ENCODE measurements around the gene TMEM185A.
"Not testable (repeated sequence)": the region's sequence is repeated elsewhere in the genome, so short reads cannot be mapped to it uniquely, and the experiment has no call there.

Gene TMEM185A

GRCh38 chrX:149641835-149642234 is 10.2 kb upstream of the TMEM185A start:
- Histone ChIP-seq H3K4me3 (ENCODE audit: low read length) (no peak overlapping the region), H3K27me3 (ENCODE audit: control insufficient read depth, insufficient read depth, low read length) (no peaks in the 10 kb centered on the region), H3K4me1 (ENCODE audit: control insufficient read depth, insufficient read depth, low read length) (no peaks in the 10 kb centered on the region), H3K36me3 (ENCODE audit: control insufficient read depth, insufficient read depth, low read length) (no peaks in the 10 kb centered on the region), H3K27ac (ENCODE audit: low read depth, low read length) (no peak overlapping the region), H3K9ac (ENCODE audit: low read length) (no peak overlapping the region)

GRCh38 chrX:149641432-149641831 is 9.8 kb upstream of the TMEM185A start:
- no peak overlapping the region for H3K4me3 ChIP-seq (ENCODE audit: low read length)
- H3K36me3 ChIP-seq (ENCODE audit: control insufficient read depth, insufficient read depth, low read length): no peaks in the 10 kb centered on the region
- no peaks in the 10 kb centered on the region for H3K27me3 ChIP-seq (ENCODE audit: control insufficient read depth, insufficient read depth, low read length)
- H3K4me1 ChIP-seq (ENCODE audit: control insufficient read depth, insufficient read depth, low read length): no peaks in the 10 kb centered on the region
- H3K9ac ChIP-seq (ENCODE audit: low read length): no peak overlapping the region
- no peak overlapping the region for H3K27ac ChIP-seq (ENCODE audit: low read depth, low read length)

- H3K27ac ChIP-seq (ENCODE audit: low read depth, low read length): no peak overlapping the region
- H3K9ac ChIP-seq (ENCODE audit: low read length): no peak overlapping the region
- no peaks in the 10 kb centered on the region for H3K27me3 ChIP-seq (ENCODE audit: control insufficient read depth, insufficient read depth, low read length)
- no peak overlapping the region for H3K4me3 ChIP-seq (ENCODE audit: low read length)
- no peaks in the 10 kb centered on the region for H3K4me1 ChIP-seq (ENCODE audit: control insufficient read depth, insufficient read depth, low read length)
- H3K36me3 ChIP-seq (ENCODE audit: control insufficient read depth, insufficient read depth, low read length): no peaks in the 10 kb centered on the region
Observed at GRCh38 chrX:149639568-149639967, 8.0 kb upstream of the TMEM185A start.

- Histone ChIP-seq H3K4me1 (ENCODE audit: control insufficient read depth, insufficient read depth, low read length) (no peaks in the 10 kb centered on the region), H3K27ac (ENCODE audit: low read depth, low read length) (no peak overlapping the region), H3K36me3 (ENCODE audit: control insufficient read depth, insufficient read depth, low read length) (no peaks in the 10 kb centered on the region), H3K4me3 (ENCODE audit: low read length) (no peak overlapping the region), H3K27me3 (ENCODE audit: control insufficient read depth, insufficient read depth, low read length) (no peaks in the 10 kb centered on the region), H3K9ac (ENCODE audit: low read length) (no peak overlapping the region)
Observed at GRCh38 chrX:149638860-149639259, 7.3 kb upstream of the TMEM185A start.

GRCh38 chrX:149633511-149633910 is 1.9 kb upstream of the TMEM185A start:
- Histone ChIP-seq H3K27me3 (ENCODE audit: control insufficient read depth, insufficient read depth, low read length) (no peaks in the 10 kb centered on the region), H3K4me3 (ENCODE audit: low read length) (no peak overlapping the region), H3K9ac (ENCODE audit: low read length) (no peak overlapping the region), H3K4me1 (ENCODE audit: control insufficient read depth, insufficient read depth, low read length) (no peaks in the 10 kb centered on the region), H3K27ac (ENCODE audit: low read depth, low read length) (no peak overlapping the region), H3K36me3 (ENCODE audit: control insufficient read depth, insufficient read depth, low read length) (no peaks in the 10 kb centered on the region)

GRCh38 chrX:149630681-149631233 is 835 bp downstream of the TMEM185A start:
- H3K9ac ChIP-seq (ENCODE audit: low read length): no peak overlapping the region
- H3K4me3 ChIP-seq (ENCODE audit: low read length): peak overlapping the region; percentile 59
- H3K4me1 ChIP-seq (ENCODE audit: control insufficient read depth, insufficient read depth, low read length): no peaks in the 10 kb centered on the region
- no peaks in the 10 kb centered on the region for H3K36me3 ChIP-seq (ENCODE audit: control insufficient read depth, insufficient read depth, low read length)
- peak overlapping the region; percentile 4 for H3K27ac ChIP-seq (ENCODE audit: low read depth, low read length)
- no peaks in the 10 kb centered on the region for H3K27me3 ChIP-seq (ENCODE audit: control insufficient read depth, insufficient read depth, low read length)

GRCh38 chrX:149629730-149630387 is 1.7 kb downstream of the TMEM185A start:
- H3K27ac ChIP-seq (ENCODE audit: low read depth, low read length): no peak overlapping the region
- no peak overlapping the region for H3K4me3 ChIP-seq (ENCODE audit: low read length)
- no peaks in the 10 kb centered on the region for H3K27me3 ChIP-seq (ENCODE audit: control insufficient read depth, insufficient read depth, low read length)
- H3K9ac ChIP-seq (ENCODE audit: low read length): no peak overlapping the region
- no peaks in the 10 kb centered on the region for H3K36me3 ChIP-seq (ENCODE audit: control insufficient read depth, insufficient read depth, low read length)
- H3K4me1 ChIP-seq (ENCODE audit: control insufficient read depth, insufficient read depth, low read length): no peaks in the 10 kb centered on the region

- H3K4me1 ChIP-seq (ENCODE audit: control insufficient read depth, insufficient read depth, low read length): no peaks in the 10 kb centered on the region
- H3K27ac ChIP-seq (ENCODE audit: low read depth, low read length): no peak overlapping the region
- no peak overlapping the region for H3K9ac ChIP-seq (ENCODE audit: low read length)
- H3K36me3 ChIP-seq (ENCODE audit: control insufficient read depth, insufficient read depth, low read length): no peaks in the 10 kb centered on the region
- H3K4me3 ChIP-seq (ENCODE audit: low read length): no peak overlapping the region
- H3K27me3 ChIP-seq (ENCODE audit: control insufficient read depth, insufficient read depth, low read length): no peaks in the 10 kb centered on the region
Observed at GRCh38 chrX:149628768-149629167, 2.8 kb downstream of the TMEM185A start.

GRCh38 chrX:149628280-149628679 is 3.3 kb downstream of the TMEM185A start:
- H3K27ac ChIP-seq (ENCODE audit: low read depth, low read length): no peak overlapping the region
- no peaks in the 10 kb centered on the region for H3K4me1 ChIP-seq (ENCODE audit: control insufficient read depth, insufficient read depth, low read length)
- no peak overlapping the region for H3K9ac ChIP-seq (ENCODE audit: low read length)
- H3K27me3 ChIP-seq (ENCODE audit: control insufficient read depth, insufficient read depth, low read length): no peaks in the 10 kb centered on the region
- no peak overlapping the region for H3K4me3 ChIP-seq (ENCODE audit: low read length)
- no peaks in the 10 kb centered on the region for H3K36me3 ChIP-seq (ENCODE audit: control insufficient read depth, insufficient read depth, low read length)

- H3K27ac ChIP-seq (ENCODE audit: low read depth, low read length); H3K9ac ChIP-seq (ENCODE audit: low read length); H3K4me3 ChIP-seq (ENCODE audit: low read length); H3K36me3 ChIP-seq (ENCODE audit: control insufficient read depth, insufficient read depth, low read length); H3K27me3 ChIP-seq (ENCODE audit: control insufficient read depth, insufficient read depth, low read length); H3K4me1 ChIP-seq (ENCODE audit: control insufficient read depth, insufficient read depth, low read length): not testable (repeated sequence)
Observed at GRCh38 chrX:149626829-149627228, 4.8 kb downstream of the TMEM185A start.

GRCh38 chrX:149619662-149620061 is 11.9 kb downstream of the TMEM185A start:
- not testable (repeated sequence) for H3K27me3 ChIP-seq (ENCODE audit: control insufficient read depth, insufficient read depth, low read length); H3K4me3 ChIP-seq (ENCODE audit: low read length); H3K4me1 ChIP-seq (ENCODE audit: control insufficient read depth, insufficient read depth, low read length); H3K9ac ChIP-seq (ENCODE audit: low read length); H3K27ac ChIP-seq (ENCODE audit: low read depth, low read length); H3K36me3 ChIP-seq (ENCODE audit: control insufficient read depth, insufficient read depth, low read length)

GRCh38 chrX:149618871-149619270 is 12.7 kb downstream of the TMEM185A start:
- Histone ChIP-seq H3K27me3 (ENCODE audit: control insufficient read depth, insufficient read depth, low read length) (no peaks in the 10 kb centered on the region), H3K9ac (ENCODE audit: low read length) (no peak overlapping the region), H3K27ac (ENCODE audit: low read depth, low read length) (no peak overlapping the region), H3K4me1 (ENCODE audit: control insufficient read depth, insufficient read depth, low read length) (no peaks in the 10 kb centered on the region), H3K4me3 (ENCODE audit: low read length) (no peak overlapping the region), H3K36me3 (ENCODE audit: control insufficient read depth, insufficient read depth, low read length) (no peaks in the 10 kb centered on the region)

- Histone ChIP-seq H3K27ac (ENCODE audit: low read depth, low read length) (no peak overlapping the region), H3K36me3 (ENCODE audit: control insufficient read depth, insufficient read depth, low read length) (no peaks in the 10 kb centered on the region), H3K4me3 (ENCODE audit: low read length) (no peak overlapping the region), H3K4me1 (ENCODE audit: control insufficient read depth, insufficient read depth, low read length) (no peaks in the 10 kb centered on the region), H3K27me3 (ENCODE audit: control insufficient read depth, insufficient read depth, low read length) (no peaks in the 10 kb centered on the region), H3K9ac (ENCODE audit: low read length) (no peak overlapping the region)
Observed at GRCh38 chrX:149611623-149612175, 19.9 kb downstream of the TMEM185A start.

Data from rectal smooth muscle tissue (tissue), 1 donor.